ENCODE measurements around the gene FOXJ1. TPM values are rescaled to one million over a fixed set of nuclear protein-coding genes. Genes with fewer than 3 reads are reported as not detected.

The FOXJ1 gene
- polyA plus RNA-seq, 1 of the 3 experiments (the other 2 are of a cell fraction) = not detected

GRCh38 chr17:76157759-76158158, 16.7 kb upstream of the FOXJ1 start:
- POLR2A ChIA-PET = no interaction called here
- no peaks in the 10 kb centered on the region for H3F3A ChIP-seq (replicated peaks; ENCODE audit: insufficient read depth)
- no peaks in the 10 kb centered on the region for H3K9me3 ChIP-seq
- WGBS (ENCODE audit: low lambda C conversion rate) = 82% methylated on average over 5 of the region's 5 CpGs
- H3K36me3 ChIP-seq (replicated peaks in 1 of 2; ENCODE audit: control insufficient read depth in 1 of 2, insufficient read depth in 2 of 2, low read length in 1 of 2) = peaks cover 0 to 7% of the 10 kb centered on the region in 2 experiments
- H3K9me2 ChIP-seq = no peaks in the 10 kb centered on the region
- no peaks in the 10 kb centered on the region for H3K79me2 ChIP-seq (ENCODE audit: insufficient read depth)
- no peak for DNase-seq
- TF ChIP-seq POLR2AphosphoS5 (IDR thresholded peaks at IDR 0.05; ENCODE audit: low read depth, low read length) = no peak
- no peak for TF ChIP-seq TEAD4 (IDR thresholded peaks at IDR 0.05; ENCODE audit: borderline replicate concordance, insufficient read depth)
- no peak for TF ChIP-seq SIN3A (IDR thresholded peaks at IDR 0.05; ENCODE audit: borderline replicate concordance, low read depth, low read length)
- TF ChIP-seq RFX5 (IDR thresholded peaks at IDR 0.05; ENCODE audit: low read length) = no peak
- TF ChIP-seq FOXM1 (IDR thresholded peaks at IDR 0.05; ENCODE audit: low read depth) = no peak
- TF ChIP-seq SMC3 (IDR thresholded peaks at IDR 0.05; ENCODE audit: low read depth, low read length) = no peak
- TF ChIP-seq, protein P1, sequence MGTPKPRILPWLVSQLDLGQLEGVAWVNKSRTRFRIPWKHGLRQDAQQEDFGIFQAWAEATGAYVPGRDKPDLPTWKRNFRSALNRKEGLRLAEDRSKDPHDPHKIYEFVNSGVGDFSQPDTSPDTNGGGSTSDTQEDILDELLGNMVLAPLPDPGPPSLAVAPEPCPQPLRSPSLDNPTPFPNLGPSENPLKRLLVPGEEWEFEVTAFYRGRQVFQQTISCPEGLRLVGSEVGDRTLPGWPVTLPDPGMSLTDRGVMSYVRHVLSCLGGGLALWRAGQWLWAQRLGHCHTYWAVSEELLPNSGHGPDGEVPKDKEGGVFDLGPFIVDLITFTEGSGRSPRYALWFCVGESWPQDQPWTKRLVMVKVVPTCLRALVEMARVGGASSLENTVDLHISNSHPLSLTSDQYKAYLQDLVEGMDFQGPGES (IDR thresholded peaks at IDR 0.05; ENCODE audit: low read depth, low read length) = no peak
- H2AFZ ChIP-seq (ENCODE audit: low read depth) = no peak overlapping the region
- no peaks in the 10 kb centered on the region for H3K4me1 ChIP-seq (ENCODE audit: control insufficient read depth in 1 of 2, insufficient read depth in 2 of 2, low read depth in 1 of 2, low read length in 1 of 2)
- no peak overlapping the region for H3K4me3 ChIP-seq (ENCODE audit: low read depth in 2 of 2, low read length in 1 of 2)
- no peak overlapping the region for H3K4me2 ChIP-seq
- no peak overlapping the region for H3K27ac ChIP-seq (ENCODE audit: low read depth in 2 of 2, low read length in 1 of 2)
- no peak overlapping the region for H3K9ac ChIP-seq
- H4K20me1 ChIP-seq (ENCODE audit: insufficient read depth) = no peaks in the 10 kb centered on the region
- H3K27me3 ChIP-seq (ENCODE audit: insufficient read depth) = no peaks in the 10 kb centered on the region
- CTCF ChIA-PET = interaction anchor here (1.3 to 3.7 kb wide), 4 partner anchors 24 to 122 kb away, joined by 3 to 18 read pairs (median 10); no protein-coding TSS in a partner anchor

DNA sequence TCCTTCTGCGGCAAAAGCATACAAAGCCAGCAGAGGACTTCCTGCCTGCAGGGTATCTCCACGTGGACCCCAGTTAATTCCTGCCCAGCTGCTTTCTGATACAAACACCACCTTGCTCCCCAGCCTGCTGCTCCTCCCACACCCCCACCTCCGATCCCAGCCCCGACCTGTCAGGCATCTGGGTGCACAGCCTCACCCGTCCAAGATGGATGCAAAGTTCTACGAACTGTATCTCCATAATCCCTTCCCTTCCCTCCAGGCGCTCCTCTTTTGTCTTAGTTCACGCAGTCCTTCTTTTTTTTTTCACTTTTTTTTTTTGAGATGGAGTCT, 15.6 kb upstream of the FOXJ1 start:
- H4K20me1 ChIP-seq (ENCODE audit: insufficient read depth) = no peaks in the 10 kb centered on the region
- H3F3A ChIP-seq (replicated peaks; ENCODE audit: insufficient read depth) = no peaks in the 10 kb centered on the region
- DNase-seq = no peak
- no peak overlapping the region for H3K4me3 ChIP-seq (ENCODE audit: low read depth in 2 of 2, low read length in 1 of 2)
- WGBS (ENCODE audit: low lambda C conversion rate) = 85% methylated on average over 8 of the region's 8 CpGs
- TF ChIP-seq RAD21 (IDR thresholded peaks at IDR 0.05; ENCODE audit: low read length) (no peak), GATA2 (CRISPR knock-in tag; IDR thresholded peaks at IDR 0.05) (no peak), SMC3 (IDR thresholded peaks at IDR 0.05; ENCODE audit: low read depth, low read length) (no peak), RFX5 (IDR thresholded peaks at IDR 0.05; ENCODE audit: low read length) (no peak), CHD2 (IDR thresholded peaks at IDR 0.05; ENCODE audit: low read length, partially characterized antibody) (no peak), SIN3A (IDR thresholded peaks at IDR 0.05; ENCODE audit: borderline replicate concordance, low read depth, low read length) (no peak), FOSL2 (IDR thresholded peaks at IDR 0.05; ENCODE audit: borderline replicate concordance, low read depth) (no peak), PBX3 (IDR thresholded peaks at IDR 0.05) (no peak), ZBTB33 (IDR thresholded peaks at IDR 0.05; ENCODE audit: borderline replicate concordance, low read depth) (no peak), EZH2phosphoT487 (IDR thresholded peaks at IDR 0.05; ENCODE audit: borderline replicate concordance, low read depth) (no peak)
- TF ChIP-seq, protein P2, sequence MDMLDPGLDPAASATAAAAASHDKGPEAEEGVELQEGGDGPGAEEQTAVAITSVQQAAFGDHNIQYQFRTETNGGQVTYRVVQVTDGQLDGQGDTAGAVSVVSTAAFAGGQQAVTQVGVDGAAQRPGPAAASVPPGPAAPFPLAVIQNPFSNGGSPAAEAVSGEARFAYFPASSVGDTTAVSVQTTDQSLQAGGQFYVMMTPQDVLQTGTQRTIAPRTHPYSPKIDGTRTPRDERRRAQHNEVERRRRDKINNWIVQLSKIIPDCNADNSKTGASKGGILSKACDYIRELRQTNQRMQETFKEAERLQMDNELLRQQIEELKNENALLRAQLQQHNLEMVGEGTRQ (IDR thresholded peaks at IDR 0.05; ENCODE audit: borderline replicate concordance, low read depth, low read length) = no peak
- TF ChIP-seq, protein P3, sequence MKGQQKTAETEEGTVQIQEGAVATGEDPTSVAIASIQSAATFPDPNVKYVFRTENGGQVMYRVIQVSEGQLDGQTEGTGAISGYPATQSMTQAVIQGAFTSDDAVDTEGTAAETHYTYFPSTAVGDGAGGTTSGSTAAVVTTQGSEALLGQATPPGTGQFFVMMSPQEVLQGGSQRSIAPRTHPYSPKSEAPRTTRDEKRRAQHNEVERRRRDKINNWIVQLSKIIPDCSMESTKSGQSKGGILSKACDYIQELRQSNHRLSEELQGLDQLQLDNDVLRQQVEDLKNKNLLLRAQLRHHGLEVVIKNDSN (IDR thresholded peaks at IDR 0.05; ENCODE audit: borderline replicate concordance, low read depth) = no peak
- no peaks in the 10 kb centered on the region for H3K79me2 ChIP-seq (ENCODE audit: insufficient read depth)
- no peaks in the 10 kb centered on the region for H3K4me1 ChIP-seq (ENCODE audit: control insufficient read depth in 1 of 2, insufficient read depth in 2 of 2, low read depth in 1 of 2, low read length in 1 of 2)
- CTCF ChIA-PET = interaction anchor here (3.1 to 3.7 kb wide), 2 partner anchors 25 to 123 kb away, joined by 17 to 18 read pairs; no protein-coding TSS in a partner anchor
- H3K4me2 ChIP-seq = no peak overlapping the region
- H3K9me3 ChIP-seq = no peaks in the 10 kb centered on the region
- H2AFZ ChIP-seq (ENCODE audit: low read depth) = no peak overlapping the region
- H3K9ac ChIP-seq = no peak overlapping the region
- H3K36me3 ChIP-seq (replicated peaks in 1 of 2; ENCODE audit: control insufficient read depth in 1 of 2, insufficient read depth in 2 of 2, low read length in 1 of 2) = peaks cover 0 to 7% of the 10 kb centered on the region in 2 experiments
- H3K27me3 ChIP-seq (ENCODE audit: insufficient read depth) = no peaks in the 10 kb centered on the region
- POLR2A ChIA-PET = no interaction called here
- no peaks in the 10 kb centered on the region for H3K9me2 ChIP-seq
- no peak overlapping the region for H3K27ac ChIP-seq (ENCODE audit: low read depth in 2 of 2, low read length in 1 of 2)
